Measurements from ENCODE around the gene MTCH2.

DNA sequence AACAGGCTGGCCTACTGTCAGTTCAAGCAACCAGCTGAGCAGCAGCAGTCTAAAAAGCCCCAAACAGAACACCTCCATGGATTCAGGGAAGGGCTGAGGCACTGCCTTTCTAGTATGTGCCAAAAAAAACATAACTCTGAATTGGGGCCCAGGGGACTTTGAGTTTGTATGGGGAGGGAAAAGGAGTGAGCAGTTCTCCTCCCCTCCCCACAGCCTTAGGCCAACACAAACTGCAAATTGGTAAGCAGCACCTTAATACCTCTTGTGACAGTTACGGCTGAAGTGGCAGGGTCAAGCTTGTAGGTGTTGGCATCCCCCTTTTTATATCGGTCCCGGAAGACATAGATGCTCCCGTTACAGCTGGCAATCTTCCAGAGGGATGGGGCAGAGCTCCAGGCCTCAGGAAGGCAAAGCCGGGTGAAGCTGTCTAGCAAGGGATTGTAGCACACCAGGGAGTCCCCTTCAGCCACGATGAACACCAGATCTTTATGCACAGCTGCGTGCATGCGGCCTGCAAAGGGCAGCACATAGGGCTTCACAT lies 69.6 kb downstream of the MTCH2 start:
- TF ChIP-seq, protein P1, sequence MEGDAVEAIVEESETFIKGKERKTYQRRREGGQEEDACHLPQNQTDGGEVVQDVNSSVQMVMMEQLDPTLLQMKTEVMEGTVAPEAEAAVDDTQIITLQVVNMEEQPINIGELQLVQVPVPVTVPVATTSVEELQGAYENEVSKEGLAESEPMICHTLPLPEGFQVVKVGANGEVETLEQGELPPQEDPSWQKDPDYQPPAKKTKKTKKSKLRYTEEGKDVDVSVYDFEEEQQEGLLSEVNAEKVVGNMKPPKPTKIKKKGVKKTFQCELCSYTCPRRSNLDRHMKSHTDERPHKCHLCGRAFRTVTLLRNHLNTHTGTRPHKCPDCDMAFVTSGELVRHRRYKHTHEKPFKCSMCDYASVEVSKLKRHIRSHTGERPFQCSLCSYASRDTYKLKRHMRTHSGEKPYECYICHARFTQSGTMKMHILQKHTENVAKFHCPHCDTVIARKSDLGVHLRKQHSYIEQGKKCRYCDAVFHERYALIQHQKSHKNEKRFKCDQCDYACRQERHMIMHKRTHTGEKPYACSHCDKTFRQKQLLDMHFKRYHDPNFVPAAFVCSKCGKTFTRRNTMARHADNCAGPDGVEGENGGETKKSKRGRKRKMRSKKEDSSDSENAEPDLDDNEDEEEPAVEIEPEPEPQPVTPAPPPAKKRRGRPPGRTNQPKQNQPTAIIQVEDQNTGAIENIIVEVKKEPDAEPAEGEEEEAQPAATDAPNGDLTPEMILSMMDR (IDR thresholded peaks at IDR 0.05): no peak
- no peak for TF ChIP-seq POLR2A (IDR thresholded peaks at IDR 0.05)
